Central memory CD8-positive, alpha-beta T cell (primary cell): ENCODE results near the gene REC8.

Source experiments
- ATAC-seq: fragments of 150-1000 bp; cut with Tn5 transposase; replicated peaks from 2 replicates; pipeline ENCODE4 v1.10.0; 2022; ENCODE audit warnings: mild to moderate bottlenecking, moderate FRiP score, moderate number of reproducible peaks; ENCODE audit not compliant: poor library complexity, severe bottlenecking; ENCODE audit errors: extremely low read depth
- DNase-seq, 2 donors: peaks; one replicate each; pipeline ENCODE4 v3.0.0; 2021; ENCODE audit warnings: low spot score in 2 of 2
- H3K27ac Mint-ChIP-seq: one replicate; pipeline ENCODE4 v1.8.0; 2022; ENCODE audit warnings: low read depth, mild to moderate bottlenecking, moderate library complexity, mixed read lengths
- H3K27me3 Mint-ChIP-seq: one replicate; pipeline ENCODE4 v1.8.0; 2022; ENCODE audit warnings: mixed read lengths
- H3K36me3 Mint-ChIP-seq: one replicate; pipeline ENCODE4 v1.8.0; 2022; ENCODE audit warnings: mild to moderate bottlenecking, moderate library complexity, mixed read lengths; ENCODE audit not compliant: insufficient read depth
- H3K4me1 Mint-ChIP-seq: one replicate; pipeline ENCODE4 v1.8.0; 2022; ENCODE audit warnings: mixed read lengths
- H3K4me3 Mint-ChIP-seq: one replicate; pipeline ENCODE4 v1.8.0; 2022; ENCODE audit warnings: mild to moderate bottlenecking, moderate library complexity, mixed read lengths
- H3K9me3 Mint-ChIP-seq: one replicate; pipeline ENCODE4 v1.8.0; 2022; ENCODE audit warnings: mixed read lengths

REC8 gene

GRCh38 chr14:24144451-24144850, 27.4 kb upstream of the REC8 start:
- no peak for ATAC-seq
- Mint-ChIP-seq H3K27ac (no peak overlapping the region), H3K4me3 (peak overlapping the region; percentile 4), H3K9me3 (no peaks in the 10 kb centered on the region), H3K4me1 (peaks cover 58% of the 10 kb centered on the region), H3K27me3 (no peaks in the 10 kb centered on the region), H3K36me3 (peaks cover 26% of the 10 kb centered on the region)
- DNase-seq, result no peak

- H3K27ac Mint-ChIP-seq, result no peak overlapping the region
- no peaks in the 10 kb centered on the region for H3K27me3 Mint-ChIP-seq
- no peaks in the 10 kb centered on the region for H3K9me3 Mint-ChIP-seq
- DNase-seq (no peak), ATAC-seq (no peak)
- peak overlapping the region; percentile 98 for H3K4me3 Mint-ChIP-seq
- H3K4me1 Mint-ChIP-seq, result peaks cover 58% of the 10 kb centered on the region
- H3K36me3 Mint-ChIP-seq, result peaks cover 31% of the 10 kb centered on the region
Measured at GRCh38 chr14:24145219-24145618, 26.7 kb upstream of the REC8 start.

GRCh38 chr14:24145690-24146452, 26.0 kb upstream of the REC8 start:
- Mint-ChIP-seq H3K4me1 (peaks cover 64% of the 10 kb centered on the region), H3K36me3 (peaks cover 33% of the 10 kb centered on the region), H3K4me3 (peak overlapping the region; percentile 98), H3K27me3 (no peaks in the 10 kb centered on the region), H3K9me3 (no peaks in the 10 kb centered on the region), H3K27ac (peak overlapping the region; percentile 92)
- ATAC-seq (no peak), DNase-seq (no peak)

GRCh38 chr14:24146453-24146977, 25.4 kb upstream of the REC8 start, which contains the start of gene PSME2:
PSME2 (minus strand) TSS chr14:24146610; CDS start chr14:24146581, 29 bp downstream.
- Mint-ChIP-seq H3K36me3 (peaks cover 35% of the 10 kb centered on the region), H3K4me1 (peaks cover 65% of the 10 kb centered on the region), H3K4me3 (peak within 1 kb of the TSS; percentile 98), H3K27me3 (no peaks in the 10 kb centered on the region), H3K9me3 (no peaks in the 10 kb centered on the region), H3K27ac (peak within 1 kb of the TSS; percentile 92)
- peak; percentile 54 for ATAC-seq
- peak; percentile 71 to 75 for DNase-seq

GRCh38 chr14:24146978-24147760, 24.7 kb upstream of the REC8 start, which contains the start of gene RNF31:
RNF31 (plus strand) TSS chr14:24147498; CDS start chr14:24147699, 201 bp downstream.
- Mint-ChIP-seq H3K9me3 (no peaks in the 10 kb centered on the region), H3K4me1 (peaks cover 65% of the 10 kb centered on the region), H3K27me3 (no peaks in the 10 kb centered on the region), H3K36me3 (peaks cover 37% of the 10 kb centered on the region), H3K27ac (peak within 1 kb of the TSS; percentile 92), H3K4me3 (peak within 1 kb of the TSS; percentile 98)
- DNase-seq (peak; percentile 92 to 94), ATAC-seq (peak; percentile 92)

- peak overlapping the region; percentile 92 for H3K27ac Mint-ChIP-seq
- peaks cover 39% of the 10 kb centered on the region for H3K36me3 Mint-ChIP-seq
- H3K9me3 Mint-ChIP-seq, result no peaks in the 10 kb centered on the region
- H3K4me1 Mint-ChIP-seq, result peaks cover 62% of the 10 kb centered on the region
- peak overlapping the region; percentile 98 for H3K4me3 Mint-ChIP-seq
- DNase-seq, result no peak
- no peaks in the 10 kb centered on the region for H3K27me3 Mint-ChIP-seq
- ATAC-seq, result no peak
Measured at GRCh38 chr14:24147761-24148428, 24.0 kb upstream of the REC8 start.

- peaks cover 43% of the 10 kb centered on the region for H3K36me3 Mint-ChIP-seq
- no peaks in the 10 kb centered on the region for H3K27me3 Mint-ChIP-seq
- H3K4me3 Mint-ChIP-seq, result peak overlapping the region; percentile 98
- H3K4me1 Mint-ChIP-seq, result peaks cover 52% of the 10 kb centered on the region
- no peak overlapping the region for H3K27ac Mint-ChIP-seq
- ATAC-seq (no peak), DNase-seq (no peak)
- H3K9me3 Mint-ChIP-seq, result no peaks in the 10 kb centered on the region
Measured at GRCh38 chr14:24149302-24149969, 22.4 kb upstream of the REC8 start.

- Mint-ChIP-seq H3K27ac (no peak overlapping the region), H3K4me3 (no peak overlapping the region), H3K27me3 (no peaks in the 10 kb centered on the region), H3K4me1 (peaks cover 46% of the 10 kb centered on the region), H3K36me3 (peaks cover 49% of the 10 kb centered on the region), H3K9me3 (no peaks in the 10 kb centered on the region)
- ATAC-seq (no peak), DNase-seq (no peak)
Measured at GRCh38 chr14:24150061-24150460, 21.8 kb upstream of the REC8 start.

- ATAC-seq (no peak), DNase-seq (no peak)
- H3K27ac Mint-ChIP-seq, result no peak overlapping the region
- no peak overlapping the region for H3K4me3 Mint-ChIP-seq
- no peaks in the 10 kb centered on the region for H3K27me3 Mint-ChIP-seq
- no peaks in the 10 kb centered on the region for H3K9me3 Mint-ChIP-seq
- peaks cover 47% of the 10 kb centered on the region for H3K36me3 Mint-ChIP-seq
- peaks cover 43% of the 10 kb centered on the region for H3K4me1 Mint-ChIP-seq
Measured at GRCh38 chr14:24150567-24150966, 21.3 kb upstream of the REC8 start.

GRCh38 chr14:24150993-24151392, 20.9 kb upstream of the REC8 start:
- peaks cover 48% of the 10 kb centered on the region for H3K36me3 Mint-ChIP-seq
- no peak overlapping the region for H3K4me3 Mint-ChIP-seq
- ATAC-seq (no peak), DNase-seq (no peak)
- H3K4me1 Mint-ChIP-seq, result peaks cover 43% of the 10 kb centered on the region
- no peak overlapping the region for H3K27ac Mint-ChIP-seq
- no peaks in the 10 kb centered on the region for H3K27me3 Mint-ChIP-seq
- no peaks in the 10 kb centered on the region for H3K9me3 Mint-ChIP-seq

GRCh38 chr14:24151404-24152080, 20.3 kb upstream of the REC8 start:
- Mint-ChIP-seq H3K9me3 (no peaks in the 10 kb centered on the region), H3K27me3 (no peaks in the 10 kb centered on the region), H3K4me1 (peaks cover 38% of the 10 kb centered on the region), H3K36me3 (peaks cover 49% of the 10 kb centered on the region), H3K4me3 (no peak overlapping the region), H3K27ac (no peak overlapping the region)
- ATAC-seq (no peak), DNase-seq (no peak)
